GM19395 (cell line): ENCODE data around the gene TRIM28.
"Not testable (repeated sequence)": the region's sequence is repeated elsewhere in the genome, so short reads cannot be mapped to it uniquely, and the experiment has no call there.

Source experiments
- ATAC-seq: cut with Tn5 transposase; IDR thresholded peaks from one replicate; pipeline ENCODE4 v1.9.1; 2021; ENCODE audit warnings: mild to moderate bottlenecking, moderate library complexity; ENCODE audit not compliant: unreplicated experiment

Gene TRIM28

GRCh38 chr19:58543826-58544590 is at the start of gene TRIM28:
Gene TRIM28 (plus strand): TSS chr19:58544064. CDS start chr19:58544758, 694 bp downstream.
- peak; percentile 85 for ATAC-seq

DNA sequence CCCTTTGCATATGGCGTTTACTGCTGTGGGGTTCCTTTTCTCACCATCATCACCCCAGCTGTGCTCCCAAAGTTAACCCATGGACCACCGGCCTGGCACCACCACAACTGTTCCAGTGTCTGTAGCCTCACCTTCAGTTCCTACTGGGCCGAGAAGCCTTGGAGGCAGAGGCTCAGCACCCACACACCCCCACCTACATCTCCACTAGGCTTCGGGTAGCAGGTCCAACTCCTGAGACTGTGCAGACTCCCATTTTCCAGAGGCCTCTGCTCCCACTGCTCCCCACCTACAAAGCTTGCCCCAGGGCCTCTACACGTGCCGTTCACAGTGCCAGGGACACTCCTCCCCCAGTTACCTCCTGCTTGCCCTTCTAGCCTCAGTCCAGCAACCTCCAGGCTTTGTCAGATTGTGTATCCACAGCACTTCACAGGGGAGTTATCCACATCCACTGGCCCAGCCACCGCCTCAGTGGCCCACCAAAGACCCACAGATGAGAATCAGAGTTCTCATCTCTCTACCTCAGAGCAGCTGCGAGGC is 46.2 kb upstream of the TRIM28 start:
- no peak for ATAC-seq

GRCh38 chr19:58498316-58499020 is 45.4 kb upstream of the TRIM28 start:
- no peak for ATAC-seq

DNA sequence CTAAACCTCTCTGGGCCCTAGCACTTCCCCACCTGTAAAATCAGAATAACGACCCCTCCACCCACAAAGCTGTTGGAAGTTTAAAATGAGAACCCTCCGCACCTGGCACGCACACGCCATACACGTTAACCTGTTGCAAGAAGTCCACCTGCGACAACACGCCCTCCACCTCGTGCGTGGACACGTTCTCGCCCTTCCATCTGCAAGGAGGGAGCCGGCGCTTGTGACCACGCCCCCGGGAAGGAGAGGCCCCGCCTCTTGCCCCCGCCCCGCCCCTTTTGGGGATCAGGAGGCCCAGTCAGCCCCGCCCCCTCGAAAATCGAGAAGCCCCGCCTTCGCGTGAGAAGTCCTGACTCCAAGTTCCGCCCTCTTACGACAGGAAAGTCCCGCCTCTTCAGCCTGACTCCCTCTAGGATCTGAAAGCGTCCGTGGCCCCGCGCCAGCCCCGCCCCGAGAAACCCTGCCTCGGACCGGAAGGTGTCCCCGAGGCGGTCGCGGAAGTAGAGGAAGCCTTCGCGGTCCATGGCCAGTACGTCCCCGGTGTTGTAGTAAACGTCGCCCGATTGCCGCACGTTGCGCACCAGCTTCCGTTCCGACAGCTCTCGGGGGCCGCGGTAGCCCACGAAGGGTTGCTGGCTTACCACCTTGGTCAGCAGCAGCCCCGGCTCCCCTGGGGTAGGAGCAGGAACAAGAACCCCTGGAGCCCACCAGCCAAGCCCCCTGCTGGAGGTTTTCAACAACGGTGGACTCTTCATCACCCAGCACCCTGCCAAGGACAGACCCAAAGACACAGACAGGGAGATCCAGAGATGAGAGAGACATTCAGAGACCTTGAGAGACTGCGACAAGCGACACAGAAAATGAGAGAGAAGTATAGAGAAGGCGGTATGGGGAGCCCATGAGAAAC is 44.6 kb upstream of the TRIM28 start:
- peak; percentile 92 for ATAC-seq

- no peak for ATAC-seq
Measured at GRCh38 chr19:58500242-58500641, 43.6 kb upstream of the TRIM28 start.

GRCh38 chr19:58507602-58508223 is 36.2 kb upstream of the TRIM28 start:
- not testable (repeated sequence) for ATAC-seq

GRCh38 chr19:58509731-58510083 is 34.2 kb upstream of the TRIM28 start:
- ATAC-seq, result no peak

DNA sequence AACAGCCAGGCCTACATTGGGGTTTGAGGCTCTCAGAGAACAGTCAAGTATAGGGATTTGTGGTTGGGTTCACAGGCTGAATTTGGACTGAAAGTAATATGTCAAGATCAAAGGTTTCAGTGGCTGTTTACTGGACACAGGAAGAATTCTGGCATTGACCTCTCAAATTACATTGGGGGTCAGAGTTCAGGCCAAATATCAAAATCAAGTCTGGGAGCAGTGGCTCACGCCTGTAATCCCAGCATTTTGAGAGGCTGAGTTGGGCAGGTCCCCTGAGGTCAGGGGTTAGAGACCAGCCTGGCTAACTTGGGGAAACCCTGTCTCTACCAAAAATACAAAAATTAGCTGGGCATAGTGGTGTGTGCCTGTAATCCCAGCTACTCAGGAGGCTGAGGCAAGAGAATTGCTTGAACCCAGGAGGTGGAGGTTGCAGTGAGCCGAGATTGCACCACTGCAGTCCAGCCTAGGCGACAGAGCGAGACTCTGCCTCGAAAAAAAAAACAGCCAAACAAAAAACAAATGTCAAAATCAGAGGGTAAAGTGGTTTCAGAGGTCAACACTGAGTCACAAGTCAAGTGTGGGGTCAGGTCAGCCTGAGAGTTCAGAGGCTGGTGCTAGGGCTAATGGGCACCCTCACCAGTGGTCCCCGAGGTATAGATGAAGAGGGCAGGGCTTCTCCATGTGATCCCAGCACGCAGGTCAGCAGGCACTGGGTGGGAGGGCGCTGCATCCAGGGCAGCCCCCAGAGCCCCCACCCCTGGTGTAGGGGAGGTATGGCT is 33.6 kb upstream of the TRIM28 start:
- no peak for ATAC-seq

- no peak for ATAC-seq
Measured at GRCh38 chr19:58511353-58512208, 32.3 kb upstream of the TRIM28 start, which contains the start of gene SLC27A5. Gene SLC27A5 (minus strand): TSS chr19:58511992. CDS start chr19:58511955, 37 bp downstream.

GRCh38 chr19:58513213-58513693 is 30.6 kb upstream of the TRIM28 start:
- no peak for ATAC-seq

DNA sequence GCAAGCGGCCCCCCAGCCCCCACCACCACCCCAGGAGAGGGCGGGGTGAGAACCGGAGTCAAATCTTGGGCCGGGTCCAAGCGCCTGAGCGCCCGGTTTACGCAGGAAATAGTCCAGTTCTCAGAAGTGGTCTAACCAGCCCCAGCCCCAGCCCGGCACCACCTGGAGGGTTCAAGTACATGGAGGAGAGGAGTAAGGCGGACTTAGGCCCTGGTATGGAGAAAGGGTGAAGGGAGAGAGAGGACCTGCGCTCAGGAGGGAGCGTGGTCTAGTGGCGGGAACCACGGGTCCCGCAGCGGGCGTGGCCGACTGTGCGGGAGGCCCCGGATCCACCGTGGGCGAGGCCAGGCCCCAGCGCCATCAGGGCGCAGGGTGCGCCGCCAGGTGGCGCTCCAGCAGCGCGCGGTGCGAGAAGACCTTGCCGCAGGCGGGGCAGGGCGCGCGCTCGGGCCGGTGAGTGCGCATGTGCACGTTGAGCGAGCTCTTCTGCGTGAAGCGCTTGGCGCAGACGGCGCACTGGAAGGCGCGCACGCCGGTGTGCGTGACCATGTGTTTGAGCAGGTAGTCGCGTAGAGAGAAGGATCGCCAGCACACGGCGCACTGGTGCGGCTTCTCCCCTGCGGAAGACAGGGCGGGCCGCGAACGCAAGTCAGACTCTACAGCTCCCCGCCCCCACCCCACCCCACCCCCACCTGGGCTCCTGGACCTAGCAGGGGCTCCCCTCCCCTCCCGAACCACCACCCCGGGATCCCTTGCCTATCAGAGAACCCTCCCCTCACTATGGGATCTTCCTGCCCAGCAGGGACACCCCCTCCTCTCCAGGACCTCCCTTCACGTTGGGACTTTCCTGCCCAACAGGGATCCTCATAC is 29.9 kb upstream of the TRIM28 start:
- peak; percentile 64 for ATAC-seq

DNA sequence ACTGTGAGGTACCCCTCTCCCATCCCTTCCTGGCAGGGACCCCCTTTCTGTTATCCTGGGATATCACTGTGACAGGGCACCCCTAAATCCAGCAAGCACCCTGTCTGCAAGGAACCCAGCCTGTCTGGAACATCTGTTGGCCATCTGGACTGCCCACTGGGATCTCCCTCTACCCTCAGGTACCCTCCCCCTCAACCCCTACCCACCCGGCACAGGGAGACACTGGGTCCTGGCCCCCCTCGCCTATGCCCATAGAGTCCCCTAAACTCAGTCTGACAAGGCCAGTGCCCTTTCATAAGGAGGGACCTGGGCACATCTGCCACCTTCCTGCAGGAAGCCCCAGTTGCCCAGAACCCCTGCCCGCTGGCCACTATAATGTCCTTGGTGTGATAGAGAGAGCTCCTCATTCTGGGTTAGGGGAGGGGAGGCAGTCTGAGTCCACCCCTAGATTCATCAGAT is 29.3 kb upstream of the TRIM28 start:
- ATAC-seq, result no peak

DNA sequence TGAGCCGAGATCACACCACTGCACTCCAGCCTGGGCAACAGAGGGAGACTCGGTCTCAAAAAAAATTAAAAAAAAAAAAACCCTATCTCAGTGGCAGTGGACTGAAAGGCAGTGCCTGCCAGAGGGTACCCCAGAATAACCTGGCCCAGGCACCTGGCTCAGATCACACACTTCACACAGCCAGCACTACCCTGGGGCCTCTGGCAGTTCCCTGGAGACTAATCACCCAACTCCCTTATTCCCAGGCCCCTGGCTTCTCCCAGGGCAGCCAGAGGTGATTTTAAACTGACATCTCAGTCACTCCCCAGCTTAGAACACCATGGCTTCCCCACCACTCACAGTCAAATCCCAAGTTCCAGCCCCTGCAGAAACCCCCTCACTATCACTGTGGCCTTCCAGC is 28.6 kb upstream of the TRIM28 start:
- ATAC-seq, result no peak

GRCh38 chr19:58516246-58516836 is 27.5 kb upstream of the TRIM28 start:
- no peak for ATAC-seq

DNA sequence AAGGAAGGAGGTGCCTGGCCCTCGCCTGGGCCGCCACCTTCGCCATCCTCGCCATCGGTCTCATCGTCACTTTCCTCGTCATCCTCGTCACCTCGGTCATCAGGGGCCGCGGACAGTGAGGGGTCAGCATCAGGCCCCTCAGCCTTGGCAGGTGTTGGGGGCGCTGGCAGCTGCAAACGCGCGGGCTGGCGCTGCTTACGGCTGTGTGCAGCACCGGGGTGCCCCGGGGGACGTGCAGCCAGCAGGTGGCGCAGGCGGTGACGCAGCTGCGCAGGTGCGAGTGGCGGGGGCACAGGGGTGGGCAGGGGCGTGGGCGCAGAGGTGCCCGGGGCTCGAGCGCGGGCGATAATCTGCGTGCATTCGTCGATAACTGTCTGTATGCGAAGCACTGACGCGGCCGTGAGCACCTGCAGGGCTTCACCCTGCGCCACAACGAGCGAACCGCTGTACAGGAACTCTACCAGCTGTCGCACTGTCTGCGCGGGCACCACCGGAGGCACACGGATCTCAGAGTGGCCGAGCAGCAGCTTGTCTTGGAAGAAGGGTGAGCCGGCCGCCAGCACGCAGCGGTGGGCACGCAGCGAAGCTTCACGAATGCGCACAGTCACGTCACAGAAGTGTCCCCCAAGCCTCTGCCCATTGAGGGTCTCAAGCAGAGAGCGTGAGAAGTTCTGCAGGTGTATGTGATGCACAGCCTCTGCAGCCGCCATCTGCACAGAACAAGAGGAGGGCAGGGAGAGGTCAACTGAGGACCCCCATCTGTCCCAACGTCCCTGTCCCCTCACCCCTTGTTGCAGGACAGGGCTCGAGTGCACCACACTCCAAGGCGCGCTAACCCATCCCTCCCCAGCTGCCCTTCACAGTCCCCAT is 26.7 kb upstream of the TRIM28 start:
- ATAC-seq, result no peak
